Loucy (cell line): ENCODE results near the gene PGAM4.

Experiments used
- H2AFZ ChIP-seq: fragments of 200-600 bp; sonication (generic); 2 replicates; pipeline ENCODE4 v1.6.0; 2016; ENCODE audit warnings: antibody characterized with exemption, mild to moderate bottlenecking, low read length, moderate library complexity
- H3F3A ChIP-seq: fragments of 200-600 bp; 2 replicates; pipeline ENCODE4 v1.6.0; 2016; ENCODE audit warnings: antibody characterized with exemption, low read depth, mild to moderate bottlenecking
- H3K27me3 ChIP-seq: fragments of 200-600 bp; sonication (generic); 2 replicates; pipeline ENCODE4 v1.6.1; 2014; ENCODE audit warnings: low read length, mild to moderate bottlenecking; ENCODE audit not compliant: insufficient read depth, poor library complexity, severe bottlenecking
- H3K36me3 ChIP-seq: fragments of 200-600 bp; sonication (generic); 2 replicates; pipeline ENCODE4 v1.6.1; 2016; ENCODE audit warnings: low read length; ENCODE audit not compliant: insufficient read depth
- H3K4me1 ChIP-seq: fragments of 200-600 bp; sonication (generic); 2 replicates; pipeline ENCODE4 v1.5.1; 2014; ENCODE audit warnings: low read length, mild to moderate bottlenecking; ENCODE audit not compliant: insufficient read depth, poor library complexity, severe bottlenecking
- H3K4me2 ChIP-seq: fragments of 200-600 bp; sonication (generic); 2 replicates; pipeline ENCODE4 v1.6.0; 2014; ENCODE audit warnings: antibody characterized with exemption, low read length, low read depth, mild to moderate bottlenecking; ENCODE audit not compliant: poor library complexity, severe bottlenecking
- H3K4me3 ChIP-seq: fragments of 200-600 bp; sonication (generic); 2 replicates; pipeline ENCODE4 v1.5.1; 2014; ENCODE audit warnings: low read length, mild to moderate bottlenecking, mixed read lengths; ENCODE audit not compliant: poor library complexity, severe bottlenecking
- H3K79me2 ChIP-seq: fragments of 200-600 bp; sonication (generic); 2 replicates; pipeline ENCODE4 v1.6.1; 2014; ENCODE audit warnings: low read length; ENCODE audit not compliant: insufficient read depth
- H3K9ac ChIP-seq: fragments of 200-600 bp; sonication (generic); 2 replicates; pipeline ENCODE4 v1.6.0; 2014; ENCODE audit warnings: mild to moderate bottlenecking, low read depth, low read length, moderate library complexity; ENCODE audit not compliant: poor library complexity, severe bottlenecking
- H3K9me2 ChIP-seq: fragments of 200-600 bp; sonication (generic); replicated peaks from 2 replicates; pipeline ENCODE4 v1.6.1; 2016; ENCODE audit warnings: low read depth, low read length, mixed read lengths
- H3K9me3 ChIP-seq: fragments of 200-600 bp; sonication (generic); 2 replicates; pipeline ENCODE4 v1.6.1; 2014; ENCODE audit warnings: mild to moderate bottlenecking, antibody characterized with exemption, low read length, low read depth; ENCODE audit not compliant: insufficient read depth
- H4K20me1 ChIP-seq: fragments of 200-600 bp; sonication (generic); 2 replicates; pipeline ENCODE4 v1.6.0; 2014; ENCODE audit warnings: antibody characterized with exemption, low read length, mild to moderate bottlenecking; ENCODE audit not compliant: insufficient read depth, poor library complexity, severe bottlenecking
- EZH2phosphoT487 ChIP-seq: fragments of 200-600 bp; IDR thresholded peaks from 2 replicates; pipeline ENCODE4 v1.6.1; 2018; ENCODE audit warnings: antibody characterized with exemption, mild to moderate bottlenecking, moderate library complexity, borderline replicate concordance
- TF ChIP-seq, protein P1 (sequence below): fragments of 200-600 bp; sonication (generic); conservative IDR thresholded peaks from 2 replicates; pipeline ENCODE4 v1.5.1; 2014; ENCODE audit warnings: mild to moderate bottlenecking, antibody characterized with exemption, low read length

Gene PGAM4

DNA sequence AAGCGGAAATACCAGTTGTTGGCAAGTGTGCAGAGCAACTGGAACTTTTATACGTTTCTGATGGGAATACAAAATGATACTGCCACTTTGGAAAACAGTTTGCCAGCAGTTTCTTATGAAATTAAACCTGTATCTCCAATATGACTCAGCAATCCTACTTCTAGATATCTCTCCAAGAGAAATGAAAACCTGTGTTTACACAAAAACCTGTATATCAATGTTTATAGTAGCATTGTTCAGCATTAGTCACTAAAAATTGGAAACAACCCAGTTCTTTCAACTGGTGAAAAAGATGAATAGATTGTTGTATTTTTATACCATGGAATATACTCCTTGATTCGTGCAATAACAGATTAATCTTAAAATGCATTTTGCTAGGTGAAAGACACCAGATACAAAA is 32.1 kb downstream of the PGAM4 start:
- Histone ChIP-seq H3K9me2 (no peaks in the 10 kb centered on the region), H3K36me3 (no peaks in the 10 kb centered on the region), H3K4me3 (no peak overlapping the region), H3K9ac (no peak overlapping the region), H3K27me3 (no peaks in the 10 kb centered on the region), H2AFZ (no peak overlapping the region), H3K79me2 (no peaks in the 10 kb centered on the region), H3F3A (no peaks in the 10 kb centered on the region), H3K4me2 (no peak overlapping the region), H3K4me1 (no peaks in the 10 kb centered on the region), H3K9me3 (no peaks in the 10 kb centered on the region), H4K20me1 (no peaks in the 10 kb centered on the region)
- TF ChIP-seq EZH2phosphoT487, result no peak
- TF ChIP-seq, protein P1, sequence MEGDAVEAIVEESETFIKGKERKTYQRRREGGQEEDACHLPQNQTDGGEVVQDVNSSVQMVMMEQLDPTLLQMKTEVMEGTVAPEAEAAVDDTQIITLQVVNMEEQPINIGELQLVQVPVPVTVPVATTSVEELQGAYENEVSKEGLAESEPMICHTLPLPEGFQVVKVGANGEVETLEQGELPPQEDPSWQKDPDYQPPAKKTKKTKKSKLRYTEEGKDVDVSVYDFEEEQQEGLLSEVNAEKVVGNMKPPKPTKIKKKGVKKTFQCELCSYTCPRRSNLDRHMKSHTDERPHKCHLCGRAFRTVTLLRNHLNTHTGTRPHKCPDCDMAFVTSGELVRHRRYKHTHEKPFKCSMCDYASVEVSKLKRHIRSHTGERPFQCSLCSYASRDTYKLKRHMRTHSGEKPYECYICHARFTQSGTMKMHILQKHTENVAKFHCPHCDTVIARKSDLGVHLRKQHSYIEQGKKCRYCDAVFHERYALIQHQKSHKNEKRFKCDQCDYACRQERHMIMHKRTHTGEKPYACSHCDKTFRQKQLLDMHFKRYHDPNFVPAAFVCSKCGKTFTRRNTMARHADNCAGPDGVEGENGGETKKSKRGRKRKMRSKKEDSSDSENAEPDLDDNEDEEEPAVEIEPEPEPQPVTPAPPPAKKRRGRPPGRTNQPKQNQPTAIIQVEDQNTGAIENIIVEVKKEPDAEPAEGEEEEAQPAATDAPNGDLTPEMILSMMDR, result no peak

DNA sequence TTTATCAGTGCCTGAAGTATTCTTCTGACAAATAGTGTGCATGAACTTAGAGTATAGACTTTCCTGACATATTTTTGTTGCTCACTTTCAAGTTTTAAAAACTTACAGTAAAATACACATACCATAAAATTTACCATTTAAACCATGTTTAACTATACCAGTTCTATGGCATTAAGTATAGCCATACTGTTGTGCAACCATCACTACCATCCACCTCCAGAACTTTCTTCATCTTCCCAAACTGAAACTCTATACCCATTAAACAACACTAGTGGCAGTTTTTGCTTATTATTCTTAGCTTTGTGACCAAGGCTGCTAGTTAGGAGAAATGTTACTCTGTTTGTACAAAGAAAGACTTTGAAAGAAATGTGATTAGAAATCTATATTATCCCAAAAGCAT is 33.1 kb downstream of the PGAM4 start:
- no peaks in the 10 kb centered on the region for H3K9me3 ChIP-seq
- no peak overlapping the region for H3K9ac ChIP-seq
- no peak overlapping the region for H3K4me3 ChIP-seq
- no peaks in the 10 kb centered on the region for H3K27me3 ChIP-seq
- no peaks in the 10 kb centered on the region for H4K20me1 ChIP-seq
- TF ChIP-seq, protein P1, result no peak
- no peak for TF ChIP-seq EZH2phosphoT487
- H3K36me3 ChIP-seq, result no peaks in the 10 kb centered on the region
- no peak overlapping the region for H3K4me2 ChIP-seq
- H2AFZ ChIP-seq, result no peak overlapping the region
- H3F3A ChIP-seq, result no peaks in the 10 kb centered on the region
- no peaks in the 10 kb centered on the region for H3K79me2 ChIP-seq
- H3K9me2 ChIP-seq, result no peaks in the 10 kb centered on the region
- no peaks in the 10 kb centered on the region for H3K4me1 ChIP-seq

DNA sequence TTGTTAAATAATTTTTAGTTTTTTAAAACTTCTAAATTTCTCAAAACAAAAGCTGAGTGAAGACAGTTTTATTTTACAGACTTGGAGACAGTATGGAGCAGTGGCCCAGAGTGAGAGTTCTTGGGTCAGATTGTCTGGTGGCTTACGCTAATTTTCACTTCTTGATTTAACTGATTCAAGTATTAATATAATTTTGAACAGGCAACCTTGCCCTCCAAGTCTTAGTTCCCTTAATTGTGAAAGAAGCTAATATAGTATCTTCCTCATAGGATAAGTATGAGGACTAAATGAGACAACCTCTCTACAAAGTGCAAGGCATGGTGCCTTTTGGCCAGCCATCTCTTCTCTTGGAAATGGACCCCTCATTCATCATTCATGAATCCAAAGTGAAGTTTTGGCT is 33.6 kb downstream of the PGAM4 start:
- Histone ChIP-seq H3K36me3 (no peaks in the 10 kb centered on the region), H3K9me2 (no peaks in the 10 kb centered on the region), H3F3A (no peaks in the 10 kb centered on the region), H3K79me2 (no peaks in the 10 kb centered on the region), H3K4me1 (no peaks in the 10 kb centered on the region), H2AFZ (no peak overlapping the region), H4K20me1 (no peaks in the 10 kb centered on the region), H3K4me3 (no peak overlapping the region), H3K9me3 (no peaks in the 10 kb centered on the region), H3K9ac (no peak overlapping the region), H3K4me2 (no peak overlapping the region), H3K27me3 (no peaks in the 10 kb centered on the region)
- TF ChIP-seq EZH2phosphoT487, result no peak
- TF ChIP-seq, protein P1, result no peak
